SH-SY5Y (cell line): ENCODE measurements around the gene PCDHGC3.

Experiments used
- GATA2 ChIP-seq: IDR thresholded peaks from 2 replicates; pipeline ENCODE4 v1.6.1; 2011; ENCODE audit warnings: mild to moderate bottlenecking, low read depth, low read length
- GATA3 ChIP-seq: IDR thresholded peaks from 2 replicates; pipeline ENCODE4 v1.6.1; 2011; ENCODE audit warnings: low read depth, mild to moderate bottlenecking, low read length, moderate library complexity

- no peak for TF ChIP-seq GATA3
- TF ChIP-seq GATA2 = no peak
Measured at GRCh38 chr5:141490271-141490670, 14.5 kb downstream of the PCDHGC3 start.
